Neural cell (in vitro differentiated cells): ENCODE measurements around the gene NHS.
"Not testable (repeated sequence)": the region's sequence is repeated elsewhere in the genome, so short reads cannot be mapped to it uniquely, and the experiment has no call there.

Experiments
- RAD21 ChIP-seq: fragments of 450-650 bp; conservative IDR thresholded peaks from 2 replicates; pipeline ENCODE4 v1.6.1; 2014; ENCODE audit warnings: antibody characterized with exemption, mild to moderate bottlenecking, moderate library complexity
- TF ChIP-seq, protein P1 (sequence below): fragments of 450-650 bp; IDR thresholded peaks from 2 replicates; pipeline ENCODE4 v1.5.1; 2014; ENCODE audit warnings: antibody characterized with exemption, mild to moderate bottlenecking, moderate library complexity; ENCODE audit not compliant: poor library complexity, severe bottlenecking

DNA sequence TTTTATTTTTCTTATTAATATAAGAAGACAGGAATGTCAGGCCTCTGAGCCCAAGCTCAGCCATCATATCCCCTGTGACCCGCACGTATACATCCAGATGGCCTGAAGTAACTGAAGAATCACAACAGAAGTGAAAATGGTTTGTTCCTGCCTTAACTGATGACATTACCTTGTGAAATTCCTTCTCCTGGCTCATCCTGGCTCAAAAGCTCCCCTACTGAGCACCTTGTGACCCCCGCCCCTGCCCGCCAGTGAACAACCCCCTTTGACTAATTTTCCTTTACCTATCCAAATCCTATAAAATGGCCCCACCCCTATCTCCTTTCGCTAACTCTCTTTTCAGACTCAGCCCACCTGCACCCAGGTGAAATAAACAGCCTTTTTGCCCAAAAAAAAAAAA lies 71.3 kb downstream of the NHS start:
- TF ChIP-seq, protein P1, sequence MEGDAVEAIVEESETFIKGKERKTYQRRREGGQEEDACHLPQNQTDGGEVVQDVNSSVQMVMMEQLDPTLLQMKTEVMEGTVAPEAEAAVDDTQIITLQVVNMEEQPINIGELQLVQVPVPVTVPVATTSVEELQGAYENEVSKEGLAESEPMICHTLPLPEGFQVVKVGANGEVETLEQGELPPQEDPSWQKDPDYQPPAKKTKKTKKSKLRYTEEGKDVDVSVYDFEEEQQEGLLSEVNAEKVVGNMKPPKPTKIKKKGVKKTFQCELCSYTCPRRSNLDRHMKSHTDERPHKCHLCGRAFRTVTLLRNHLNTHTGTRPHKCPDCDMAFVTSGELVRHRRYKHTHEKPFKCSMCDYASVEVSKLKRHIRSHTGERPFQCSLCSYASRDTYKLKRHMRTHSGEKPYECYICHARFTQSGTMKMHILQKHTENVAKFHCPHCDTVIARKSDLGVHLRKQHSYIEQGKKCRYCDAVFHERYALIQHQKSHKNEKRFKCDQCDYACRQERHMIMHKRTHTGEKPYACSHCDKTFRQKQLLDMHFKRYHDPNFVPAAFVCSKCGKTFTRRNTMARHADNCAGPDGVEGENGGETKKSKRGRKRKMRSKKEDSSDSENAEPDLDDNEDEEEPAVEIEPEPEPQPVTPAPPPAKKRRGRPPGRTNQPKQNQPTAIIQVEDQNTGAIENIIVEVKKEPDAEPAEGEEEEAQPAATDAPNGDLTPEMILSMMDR, result not testable (repeated sequence)
- TF ChIP-seq RAD21, result not testable (repeated sequence)
